HG03342 (cell line): ENCODE data around the gene CHCHD10.

Source experiments
- ATAC-seq: cut with Tn5 transposase; IDR thresholded peaks from one replicate; pipeline ENCODE4 v1.9.1; 2021; ENCODE audit warnings: mild to moderate bottlenecking, moderate library complexity; ENCODE audit not compliant: unreplicated experiment

CHCHD10 gene

GRCh38 chr22:23767673-23768548 lies at the start of gene CHCHD10:
TSS of gene CHCHD10 (minus strand) at chr22:23767972. CDS start at chr22:23767874, 98 bp downstream.
- ATAC-seq = no peak

DNA sequence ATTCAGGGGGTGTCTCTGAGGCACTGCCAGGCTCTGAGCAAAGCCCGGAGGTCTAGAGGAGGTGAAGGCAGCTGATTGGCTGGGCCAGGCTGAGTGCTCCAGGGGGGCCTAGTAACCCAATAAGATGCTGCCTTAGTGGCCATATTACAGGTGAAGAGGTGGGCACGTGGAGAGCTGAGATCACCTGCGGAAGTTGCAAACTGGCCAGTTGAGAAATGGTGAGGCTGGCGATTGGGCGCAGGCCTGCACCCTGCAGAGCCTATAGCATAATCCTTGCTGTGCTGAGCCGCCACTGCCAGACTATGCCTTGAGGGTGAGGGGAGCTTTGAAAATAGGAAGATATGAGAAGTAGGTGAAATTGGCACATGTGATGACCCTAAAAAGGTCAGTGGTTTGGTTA lies 49.4 kb upstream of the CHCHD10 start:
- ATAC-seq = no peak

GRCh38 chr22:23816156-23816976 lies 48.6 kb upstream of the CHCHD10 start:
- ATAC-seq = no peak

GRCh38 chr22:23815541-23816155 lies 47.9 kb upstream of the CHCHD10 start:
- ATAC-seq = no peak

DNA sequence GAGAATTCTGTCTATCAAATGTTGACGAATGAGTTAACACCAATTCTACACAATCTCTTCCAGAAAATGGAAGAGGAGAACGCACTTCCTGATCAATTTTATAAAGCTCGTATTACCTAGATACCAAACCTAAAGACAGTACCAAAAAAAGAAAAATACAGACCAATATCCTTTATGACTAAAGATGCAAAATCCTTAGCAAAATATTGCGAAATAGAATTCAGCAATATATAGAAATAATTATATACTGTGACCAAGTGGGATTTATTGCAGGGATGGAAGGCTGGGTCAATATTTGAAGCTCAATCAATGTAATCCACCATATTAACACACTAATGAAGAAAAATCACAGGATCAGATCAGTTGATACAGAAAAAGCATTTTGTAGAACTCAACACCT lies 44.6 kb upstream of the CHCHD10 start:
- no peak for ATAC-seq

- no peak for ATAC-seq
These were observed 39.1 kb upstream of the CHCHD10 start for GRCh38 chr22:23806837-23807236.

GRCh38 chr22:23804781-23805291 lies 37.1 kb upstream of the CHCHD10 start:
- no peak for ATAC-seq

DNA sequence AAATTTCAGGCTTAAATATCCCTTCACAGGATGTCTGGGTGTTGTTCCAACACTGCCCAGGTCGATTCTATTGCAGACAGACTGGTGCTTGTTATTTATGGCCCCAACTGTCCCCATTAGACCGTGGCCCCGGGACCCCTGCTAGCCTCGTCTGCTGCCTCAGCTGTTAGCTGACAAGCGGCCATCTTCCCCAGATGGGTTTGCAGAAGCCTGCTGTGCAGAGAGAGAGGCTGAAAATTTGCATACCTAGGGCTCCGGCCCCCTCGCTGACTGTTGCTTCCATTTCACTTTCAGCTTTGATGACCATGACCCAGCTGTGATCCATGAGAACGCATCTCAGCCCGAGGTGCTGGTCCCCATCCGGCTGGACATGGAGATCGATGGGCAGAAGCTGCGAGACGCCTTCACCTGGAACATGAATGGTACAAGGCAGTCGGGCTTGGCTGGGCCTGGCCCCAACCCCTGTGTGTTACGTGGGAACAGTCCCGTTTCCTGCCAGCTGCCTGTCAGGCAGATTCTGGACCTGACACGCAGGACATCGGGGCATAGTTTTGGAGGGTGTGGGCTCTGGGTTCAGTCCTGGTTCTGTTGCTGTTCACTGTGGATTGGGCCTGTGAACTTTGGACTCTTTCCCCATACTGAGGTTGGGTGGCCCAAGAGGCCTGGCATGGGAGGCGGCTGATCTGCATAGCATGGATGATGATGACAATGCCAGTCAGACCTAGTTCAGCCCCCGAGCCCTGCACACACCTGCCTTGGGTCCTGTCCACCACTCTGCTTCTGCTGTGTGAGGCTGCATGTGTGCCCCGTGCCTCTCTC lies 35.4 kb upstream of the CHCHD10 start:
- ATAC-seq = no peak

- ATAC-seq = no peak
These were observed 34.2 kb upstream of the CHCHD10 start for GRCh38 chr22:23801886-23802377.

DNA sequence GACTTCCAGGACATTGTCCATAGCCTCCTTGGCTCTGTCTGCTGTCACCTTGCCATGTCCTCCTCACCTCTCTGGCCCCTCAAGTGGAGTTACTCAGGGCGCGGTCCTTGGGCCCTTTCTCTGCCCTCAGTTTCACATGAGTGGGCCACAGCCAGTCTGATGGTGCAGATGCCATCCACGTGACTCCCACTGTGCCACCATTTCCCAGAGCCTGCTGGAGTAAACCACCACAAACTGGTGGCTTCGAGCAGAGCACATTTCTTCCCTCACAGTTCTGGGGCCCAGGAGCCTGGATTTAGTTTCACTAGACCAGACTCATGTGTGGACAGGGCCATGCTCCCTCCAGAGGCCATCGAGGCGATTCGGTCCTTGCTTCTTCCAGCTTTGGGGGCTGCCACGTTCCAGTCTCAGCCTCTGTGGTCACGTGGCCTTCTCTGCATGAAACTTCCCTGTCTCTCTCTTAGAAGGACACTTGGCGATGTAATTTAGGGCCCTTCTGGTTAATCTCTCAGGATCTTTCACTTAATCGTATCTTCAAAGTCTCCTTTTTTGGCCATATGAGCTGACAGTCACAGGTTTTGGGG lies 33.6 kb upstream of the CHCHD10 start:
- ATAC-seq = no peak

GRCh38 chr22:23800297-23801237 lies 32.8 kb upstream of the CHCHD10 start:
- ATAC-seq = peak; percentile 63

DNA sequence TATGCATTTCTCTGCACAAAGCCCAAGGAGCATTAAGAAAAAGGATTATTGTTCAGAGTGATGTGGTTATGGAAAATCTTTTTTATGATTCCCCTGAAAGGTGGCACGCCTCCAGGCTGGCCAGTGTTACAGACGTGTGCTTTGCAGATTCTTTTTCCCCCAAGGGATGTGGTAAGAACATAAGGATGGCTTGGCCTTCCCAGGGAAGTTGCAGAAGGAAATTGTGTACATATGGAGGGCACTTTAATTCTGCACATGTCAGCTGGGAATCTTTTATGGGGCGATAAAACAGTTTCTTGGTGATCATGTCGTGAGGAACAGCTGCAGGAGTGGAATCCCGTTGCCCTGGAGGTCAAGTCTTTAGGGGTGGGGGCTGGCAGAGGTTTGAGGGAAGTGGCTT lies 28.7 kb upstream of the CHCHD10 start:
- no peak for ATAC-seq

GRCh38 chr22:23793326-23793725 lies 25.6 kb upstream of the CHCHD10 start:
- ATAC-seq = no peak

DNA sequence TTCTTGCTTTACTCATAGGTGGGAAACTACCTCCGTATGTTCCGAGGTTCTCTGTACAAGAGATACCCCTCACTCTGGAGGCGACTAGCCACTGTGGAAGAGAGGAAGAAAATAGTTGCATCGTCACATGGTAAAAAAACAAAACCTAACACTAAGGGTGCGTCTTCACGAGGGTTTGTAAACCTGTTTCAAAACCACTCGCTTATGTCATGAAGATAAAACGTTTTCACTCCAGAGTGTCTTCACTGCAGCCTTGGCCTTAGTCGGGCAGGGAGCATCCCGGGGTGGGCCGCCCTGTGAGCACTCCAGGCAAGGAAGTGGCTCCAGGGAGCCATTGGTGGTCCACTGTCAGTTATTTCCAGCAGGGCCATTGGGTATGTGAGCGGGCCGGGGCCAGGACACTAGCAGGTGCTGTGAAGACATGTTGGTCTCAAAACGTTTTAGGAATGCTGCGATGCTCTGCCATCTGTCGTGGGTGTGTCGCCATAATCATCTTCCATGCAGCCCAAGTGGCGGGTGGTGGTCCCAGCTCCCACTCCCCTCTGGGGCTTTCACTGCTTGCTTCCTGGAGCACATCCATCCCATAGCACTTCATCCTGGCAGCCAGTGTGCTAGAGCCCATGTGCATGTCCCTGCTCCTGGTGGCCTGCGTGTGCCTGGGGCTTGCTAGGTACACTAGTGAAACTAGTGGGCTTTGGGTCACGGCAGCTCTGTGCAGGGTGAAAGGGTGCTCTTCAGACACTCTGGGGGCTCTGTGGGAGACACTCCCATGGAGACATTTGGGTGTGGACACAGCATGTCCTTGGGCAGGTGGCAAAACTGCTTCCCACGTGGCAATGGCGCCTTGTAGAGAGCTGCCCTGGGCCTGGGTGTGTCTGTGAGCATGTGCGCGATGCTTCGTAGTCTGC lies 24.2 kb upstream of the CHCHD10 start:
- no peak for ATAC-seq

DNA sequence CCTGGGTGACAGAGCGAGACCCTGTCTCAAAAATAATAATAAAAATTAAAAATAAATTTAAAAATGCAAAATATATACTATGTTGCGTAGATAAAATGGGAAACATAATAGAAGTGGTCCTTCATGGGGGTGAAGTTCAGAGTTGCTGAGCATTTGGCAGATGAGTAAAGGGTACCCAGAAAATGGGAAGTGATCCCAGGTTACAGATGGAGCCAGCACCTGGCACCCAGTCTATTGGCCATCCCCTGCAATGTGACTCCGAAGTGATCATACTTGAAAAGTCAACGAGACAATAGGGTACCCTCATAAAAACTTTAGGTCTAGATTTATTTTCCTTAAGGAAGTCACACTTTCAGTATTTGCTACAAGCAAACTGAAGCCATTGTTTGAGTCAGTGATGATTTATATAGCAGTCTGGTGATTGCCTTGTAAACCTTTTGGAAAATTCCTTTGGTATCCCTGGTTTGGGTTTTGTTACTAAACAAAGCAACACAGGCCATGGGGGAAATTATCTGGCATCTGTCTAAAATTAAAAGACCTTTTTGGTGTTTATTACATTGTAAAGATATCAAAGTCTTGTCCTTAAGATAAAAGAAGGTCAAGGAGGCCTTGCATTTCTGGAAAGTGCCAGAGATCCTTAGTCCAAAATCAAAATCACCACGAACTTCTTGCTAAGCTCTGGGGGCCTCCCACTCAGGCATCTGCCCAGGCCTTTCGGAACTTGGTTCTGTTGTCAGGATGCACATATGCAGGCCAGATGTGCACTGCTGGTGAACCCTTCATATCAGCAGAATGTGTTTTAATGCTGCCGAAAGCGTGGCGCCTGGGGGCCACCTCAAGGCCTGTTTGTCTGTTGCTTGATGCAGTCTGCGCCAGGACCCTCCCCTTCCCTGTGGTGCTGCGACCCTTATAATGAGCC lies 23.3 kb upstream of the CHCHD10 start:
- no peak for ATAC-seq

- ATAC-seq = no peak
These were observed 21.9 kb upstream of the CHCHD10 start for GRCh38 chr22:23789638-23790037.

GRCh38 chr22:23789121-23789520 lies 21.3 kb upstream of the CHCHD10 start:
- ATAC-seq = no peak
